ENCODE results near the gene IQGAP2. TPM values are rescaled to one million over a fixed set of nuclear protein-coding genes. Genes with fewer than 3 reads are reported as not detected.

The IQGAP2 gene
- total RNA-seq, 2 experiments from 2014 or later, result 118 to 124 TPM

GRCh38 chr5:76682387-76682786 is 279.3 kb downstream of the IQGAP2 start:
- ChIA-PET POLR2A (no interaction called here), CTCF (no interaction called here)
- no peaks in the 10 kb centered on the region for H3K27me3 Mint-ChIP-seq
- H3K4me3 Mint-ChIP-seq, result no peak overlapping the region
- H3K27ac Mint-ChIP-seq, result no peak overlapping the region
- H3K36me3 Mint-ChIP-seq (ENCODE audit: low read depth), result peaks cover 79% of the 10 kb centered on the region
- DNase-seq, result no peak
- H3K4me1 Mint-ChIP-seq, result peaks cover 11% of the 10 kb centered on the region
- H3K9me3 Mint-ChIP-seq, result no peaks in the 10 kb centered on the region

GRCh38 chr5:76683816-76684731 is 281.0 kb downstream of the IQGAP2 start:
- Mint-ChIP-seq H3K9me3 (no peaks in the 10 kb centered on the region), H3K27ac (no peak overlapping the region), H3K27me3 (no peaks in the 10 kb centered on the region), H3K36me3 (ENCODE audit: low read depth) (peaks cover 82% of the 10 kb centered on the region), H3K4me1 (peaks cover 11% of the 10 kb centered on the region), H3K4me3 (no peak overlapping the region)
- CTCF ChIA-PET, result interaction anchor here (1.4 kb wide), 1 partner anchor 90 kb away, joined by 5 read pairs; no protein-coding TSS in a partner anchor
- DNase-seq, result no peak
- POLR2A ChIA-PET, result interaction anchor here (1.1 kb wide), 1 partner anchor 13 kb away, joined by 3 read pairs; no protein-coding TSS in a partner anchor

- ChIA-PET POLR2A (interaction anchor here (0.8 kb wide), 1 partner anchor 30 kb away, joined by 3 read pairs; no protein-coding TSS in a partner anchor), CTCF (interaction anchor here (1.4 kb wide), 1 partner anchor 89 kb away, joined by 5 read pairs; no protein-coding TSS in a partner anchor)
- H3K36me3 Mint-ChIP-seq (ENCODE audit: low read depth), result peaks cover 80% of the 10 kb centered on the region
- H3K4me3 Mint-ChIP-seq, result no peak overlapping the region
- peaks cover 10% of the 10 kb centered on the region for H3K4me1 Mint-ChIP-seq
- H3K27ac Mint-ChIP-seq, result no peak overlapping the region
- no peak for DNase-seq
- H3K27me3 Mint-ChIP-seq, result no peaks in the 10 kb centered on the region
- H3K9me3 Mint-ChIP-seq, result no peaks in the 10 kb centered on the region
These were observed 281.9 kb downstream of the IQGAP2 start for GRCh38 chr5:76684756-76685519.

DNA sequence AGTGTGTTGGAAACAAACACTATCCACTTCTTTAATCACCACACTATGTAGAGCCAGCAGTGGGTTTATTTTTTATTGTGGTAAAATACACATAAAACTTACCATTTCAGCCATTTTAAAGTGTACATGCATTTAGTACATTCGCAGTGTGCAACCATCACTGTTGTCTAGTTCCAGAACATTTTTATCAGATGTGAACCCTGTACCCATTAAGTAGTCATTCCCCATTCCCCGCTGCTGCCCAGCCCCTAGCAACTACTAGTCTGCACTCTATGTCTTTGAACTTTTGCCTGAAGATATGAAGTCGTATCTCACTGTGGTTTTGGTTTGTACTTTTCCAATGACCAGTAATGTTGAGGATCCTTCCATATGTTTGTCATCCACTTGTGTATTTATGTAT is 282.6 kb downstream of the IQGAP2 start:
- CTCF ChIA-PET, result no interaction called here
- DNase-seq, result no peak
- Mint-ChIP-seq H3K27me3 (no peaks in the 10 kb centered on the region), H3K4me1 (peaks cover 7% of the 10 kb centered on the region), H3K27ac (no peak overlapping the region), H3K36me3 (ENCODE audit: low read depth) (peaks cover 79% of the 10 kb centered on the region), H3K4me3 (no peak overlapping the region), H3K9me3 (no peaks in the 10 kb centered on the region)
- POLR2A ChIA-PET, result no interaction called here

GRCh38 chr5:76688212-76688611 is 285.1 kb downstream of the IQGAP2 start:
- H3K4me1 Mint-ChIP-seq, result peaks cover 25% of the 10 kb centered on the region
- DNase-seq, result no peak
- POLR2A ChIA-PET, result no interaction called here

GRCh38 chr5:76688836-76689235 is 285.8 kb downstream of the IQGAP2 start:
- DNase-seq, result no peak
- H3K36me3 Mint-ChIP-seq (ENCODE audit: low read depth), result peaks cover 79% of the 10 kb centered on the region
- no peak overlapping the region for H3K4me3 Mint-ChIP-seq
- H3K27ac Mint-ChIP-seq, result no peak overlapping the region
- no peaks in the 10 kb centered on the region for H3K9me3 Mint-ChIP-seq
- no peaks in the 10 kb centered on the region for H3K27me3 Mint-ChIP-seq
- H3K4me1 Mint-ChIP-seq, result peaks cover 25% of the 10 kb centered on the region
- ChIA-PET POLR2A (interaction anchor here (0.9 kb wide), 1 partner anchor 86 kb away, joined by 3 read pairs; no protein-coding TSS in a partner anchor), CTCF (interaction anchor here (1.4 kb wide), 1 partner anchor 86 kb away, joined by 7 read pairs; no protein-coding TSS in a partner anchor)

More at GRCh38 chr5:76688212-76688611, 285.1 kb downstream of the IQGAP2 start:
- Mint-ChIP-seq H3K9me3 (no peaks in the 10 kb centered on the region), H3K27ac (no peak overlapping the region), H3K4me3 (no peak overlapping the region), H3K27me3 (no peaks in the 10 kb centered on the region), H3K36me3 (ENCODE audit: low read depth) (peaks cover 83% of the 10 kb centered on the region)
- CTCF ChIA-PET, result interaction anchor here (0.7 kb wide), 1 partner anchor 86 kb away, joined by 4 read pairs; no protein-coding TSS in a partner anchor

DNA sequence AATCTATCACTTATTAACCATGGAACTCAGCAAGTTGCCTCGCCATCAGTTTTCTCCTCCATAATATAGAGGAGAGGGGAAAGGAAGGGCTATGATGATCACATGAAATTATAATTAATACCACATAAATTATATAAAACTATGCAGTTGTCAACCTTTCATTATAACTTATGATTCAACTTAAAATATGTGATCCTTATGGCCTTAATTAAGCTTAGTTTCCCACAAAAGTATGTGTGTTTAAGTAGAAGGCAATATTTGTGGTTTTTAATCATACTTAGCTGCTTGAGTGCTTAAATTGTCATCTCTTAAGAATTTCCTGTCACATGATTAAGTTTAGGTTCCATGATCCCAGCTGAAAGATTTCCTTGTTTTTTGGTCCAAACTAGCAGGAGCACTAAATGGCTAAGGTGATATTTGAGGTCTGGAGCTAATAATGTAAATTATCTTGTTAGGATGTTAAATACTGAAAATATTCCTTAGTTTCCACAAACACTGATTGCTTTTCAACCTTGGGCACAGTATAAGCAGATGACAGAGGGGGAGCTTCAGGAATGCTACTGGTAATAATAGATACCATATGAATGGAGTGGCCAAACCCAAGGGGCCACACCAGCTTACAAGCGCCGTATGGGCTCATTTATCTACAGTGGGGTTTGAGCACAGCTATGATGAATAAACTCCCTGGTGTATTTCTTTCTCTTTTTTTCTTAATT is 286.4 kb downstream of the IQGAP2 start:
- Mint-ChIP-seq H3K27ac (no peak overlapping the region), H3K36me3 (ENCODE audit: low read depth) (peaks cover 76% of the 10 kb centered on the region), H3K4me1 (peaks cover 25% of the 10 kb centered on the region), H3K4me3 (no peak overlapping the region), H3K27me3 (no peaks in the 10 kb centered on the region), H3K9me3 (no peaks in the 10 kb centered on the region)
- DNase-seq, result no peak
- POLR2A ChIA-PET, result interaction anchor here (0.9 kb wide), 1 partner anchor 85 kb away, joined by 3 read pairs; no protein-coding TSS in a partner anchor
- CTCF ChIA-PET, result interaction anchor here (1.3 to 1.4 kb wide), 2 partner anchors 85 to 87 kb away, joined by 4 to 7 read pairs; no protein-coding TSS in a partner anchor

- POLR2A ChIA-PET, result no interaction called here
These were observed 287.1 kb downstream of the IQGAP2 start for GRCh38 chr5:76690037-76690679.

DNA sequence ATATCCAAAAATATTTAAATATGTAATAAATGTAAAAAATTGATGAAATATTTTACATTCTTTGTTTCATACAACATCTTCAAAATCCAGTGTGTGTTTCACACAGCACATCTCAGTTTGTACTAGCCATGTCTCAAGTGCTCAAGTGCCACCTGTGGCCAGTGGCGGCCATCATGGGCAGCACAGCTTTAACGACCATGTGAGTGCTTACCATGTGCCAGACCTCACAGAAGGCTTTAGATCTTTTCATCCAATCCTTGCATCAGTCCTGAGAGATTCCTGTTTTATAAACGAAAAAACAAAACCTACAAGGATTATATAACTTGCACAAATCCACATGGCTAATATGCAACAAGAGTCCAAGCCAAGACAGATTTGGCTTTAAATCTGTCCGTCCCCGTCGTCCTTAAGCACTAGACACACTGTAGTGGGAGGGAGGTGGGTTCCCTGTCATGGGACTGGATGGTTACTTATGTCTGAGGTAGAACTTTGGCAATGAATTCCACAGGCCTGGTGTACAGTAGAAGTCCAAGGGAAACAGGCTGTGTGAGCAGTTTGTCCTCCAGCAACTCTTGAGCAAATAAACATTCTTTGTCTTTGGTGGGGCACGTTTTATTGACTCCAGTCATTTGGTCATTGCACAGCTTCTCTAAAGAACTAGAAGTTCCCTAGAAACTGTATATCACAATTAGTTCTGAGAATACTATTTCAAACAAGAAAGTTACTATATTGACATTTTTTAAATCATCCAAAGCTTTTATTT is 287.8 kb downstream of the IQGAP2 start:
- no peak overlapping the region for H3K4me3 Mint-ChIP-seq
- no peak overlapping the region for H3K27ac Mint-ChIP-seq
- no peaks in the 10 kb centered on the region for H3K27me3 Mint-ChIP-seq
- POLR2A ChIA-PET, result no interaction called here
- H3K9me3 Mint-ChIP-seq, result no peaks in the 10 kb centered on the region
- no peak for DNase-seq
- H3K4me1 Mint-ChIP-seq, result peaks cover 25% of the 10 kb centered on the region
- peaks cover 75% of the 10 kb centered on the region for H3K36me3 Mint-ChIP-seq (ENCODE audit: low read depth)
- CTCF ChIA-PET, result interaction anchor here (1.3 to 3.2 kb wide), 2 partner anchors 84 to 89 kb away, joined by 4 to 12 read pairs; no protein-coding TSS in a partner anchor

More at GRCh38 chr5:76690037-76690679, 287.1 kb downstream of the IQGAP2 start:
- no peak overlapping the region for H3K4me3 Mint-ChIP-seq
- H3K9me3 Mint-ChIP-seq, result no peaks in the 10 kb centered on the region
- CTCF ChIA-PET, result interaction anchor here (1.3 to 1.4 kb wide), 2 partner anchors 84 to 88 kb away, joined by 4 to 7 read pairs; no protein-coding TSS in a partner anchor
- H3K36me3 Mint-ChIP-seq (ENCODE audit: low read depth), result peaks cover 76% of the 10 kb centered on the region
- H3K27ac Mint-ChIP-seq, result no peak overlapping the region
- no peak for DNase-seq
- H3K27me3 Mint-ChIP-seq, result no peaks in the 10 kb centered on the region
- peaks cover 25% of the 10 kb centered on the region for H3K4me1 Mint-ChIP-seq

DNA sequence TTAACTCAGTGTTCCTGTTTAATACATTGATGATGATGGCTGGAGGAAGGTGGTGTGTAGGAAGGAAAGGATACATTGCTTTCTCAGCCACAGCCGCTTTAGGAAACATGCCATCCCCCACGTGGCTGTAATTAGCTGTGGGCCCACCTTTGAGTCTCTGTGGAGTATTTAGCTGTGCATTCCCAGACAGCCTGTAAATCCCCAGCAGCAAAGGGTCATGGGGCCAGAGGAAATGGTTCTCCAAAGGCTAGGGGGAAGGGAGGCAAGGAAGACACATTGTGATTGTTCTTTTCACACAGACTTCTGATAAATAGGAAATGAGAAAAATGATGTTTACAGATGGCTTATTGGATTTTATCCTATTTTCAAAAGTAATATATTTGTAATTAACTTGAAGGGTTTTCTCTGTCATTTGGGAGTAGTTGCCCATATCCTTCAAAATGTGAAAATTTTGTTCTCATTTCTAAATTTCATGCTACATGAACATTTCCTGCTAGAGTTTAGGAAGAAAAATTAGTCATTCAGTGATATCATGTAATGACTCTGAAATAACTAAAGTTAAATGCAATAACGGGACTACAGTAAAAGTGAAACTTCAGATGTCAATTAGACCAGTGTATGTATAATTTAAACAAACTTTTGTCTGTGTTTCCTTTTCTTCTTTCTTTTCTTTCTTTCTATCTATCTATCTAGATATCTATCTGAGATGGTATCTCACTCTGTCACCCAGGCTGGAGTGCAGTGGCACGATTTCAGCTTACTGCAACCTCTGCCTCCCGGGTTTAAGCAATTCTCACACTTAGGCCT is 288.6 kb downstream of the IQGAP2 start:
- CTCF ChIA-PET, result interaction anchor here (3.2 kb wide), 1 partner anchor 83 kb away, joined by 12 read pairs; no protein-coding TSS in a partner anchor
- Mint-ChIP-seq H3K27ac (peak overlapping the region; percentile 60), H3K4me1 (peaks cover 28% of the 10 kb centered on the region), H3K4me3 (no peak overlapping the region), H3K27me3 (no peaks in the 10 kb centered on the region), H3K9me3 (no peaks in the 10 kb centered on the region), H3K36me3 (ENCODE audit: low read depth) (peaks cover 75% of the 10 kb centered on the region)
- DNase-seq, result no peak
- POLR2A ChIA-PET, result interaction anchor here (1.0 kb wide), 1 partner anchor 19 kb away, joined by 3 read pairs; no protein-coding TSS in a partner anchor

DNA sequence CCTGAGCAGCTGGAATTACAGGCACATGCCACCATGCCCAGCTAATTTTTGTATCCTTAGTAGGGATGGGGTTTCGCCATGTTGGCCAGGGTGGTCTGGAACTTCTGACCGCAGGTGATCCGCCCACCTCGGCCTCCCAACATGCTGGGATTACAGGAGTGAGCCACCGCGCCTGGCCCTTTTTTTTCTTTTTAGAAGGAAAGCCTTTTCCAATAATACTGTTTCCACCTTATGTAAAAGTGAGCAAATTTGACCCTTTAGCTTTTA is 289.1 kb downstream of the IQGAP2 start:
- Mint-ChIP-seq H3K27ac (peak overlapping the region; percentile 60), H3K27me3 (no peaks in the 10 kb centered on the region), H3K4me3 (no peak overlapping the region), H3K4me1 (peaks cover 28% of the 10 kb centered on the region), H3K36me3 (ENCODE audit: low read depth) (peaks cover 70% of the 10 kb centered on the region), H3K9me3 (no peaks in the 10 kb centered on the region)
- CTCF ChIA-PET, result interaction anchor here (3.2 kb wide), 1 partner anchor 82 kb away, joined by 12 read pairs; no protein-coding TSS in a partner anchor
- POLR2A ChIA-PET, result interaction anchor here (1.0 kb wide), 1 partner anchor 19 kb away, joined by 3 read pairs; no protein-coding TSS in a partner anchor
- DNase-seq, result no peak
